NCI-H748 treated with DMSO at 0.1 percent for 48 hours (cell line): ENCODE results near the gene AVEN.

Experiments used
- DNase-seq: peaks from one replicate; lab custom pipeline; 2025; lab: John Stamatoyannopoulos, UW

Gene AVEN

DNA sequence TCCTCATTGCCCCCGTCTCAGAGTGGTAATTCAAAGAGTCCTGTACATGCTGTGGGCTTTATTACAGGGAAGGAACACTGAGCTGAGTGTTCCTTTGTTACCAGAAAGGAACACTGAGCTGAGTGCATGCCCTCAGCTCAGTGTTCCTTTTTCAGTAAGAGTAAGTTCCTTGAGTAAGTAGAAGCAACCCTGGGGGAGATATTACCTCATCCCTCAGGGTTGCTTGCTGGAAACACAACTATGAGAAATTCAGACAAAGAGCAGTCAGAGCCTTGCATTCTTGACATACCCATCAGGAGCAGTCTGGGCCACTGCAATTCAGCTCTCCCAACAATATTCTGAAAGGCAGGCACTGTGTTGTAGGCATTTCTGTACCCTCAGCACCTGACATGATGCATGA is 53.7 kb downstream of the AVEN start:
- DNase-seq = no peak

DNA sequence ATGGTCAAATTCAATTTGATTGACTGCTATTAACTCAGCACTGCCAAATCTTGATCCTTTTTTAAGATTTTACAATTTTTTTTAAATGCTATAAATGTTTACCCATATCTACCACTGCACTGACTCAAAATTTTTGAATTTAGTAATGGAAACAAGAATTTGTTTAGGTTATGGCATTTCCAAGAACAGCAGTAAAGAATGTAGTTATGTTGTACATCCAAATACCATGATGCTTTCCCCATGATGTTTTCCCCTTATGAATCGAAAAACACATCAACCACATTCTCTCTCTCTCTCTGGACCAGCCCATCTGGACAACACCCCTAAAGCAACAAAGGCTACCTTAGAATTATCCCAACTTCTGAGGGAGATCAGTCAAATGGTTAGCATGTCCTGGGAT is 56.5 kb downstream of the AVEN start:
- DNase-seq = no peak

DNA sequence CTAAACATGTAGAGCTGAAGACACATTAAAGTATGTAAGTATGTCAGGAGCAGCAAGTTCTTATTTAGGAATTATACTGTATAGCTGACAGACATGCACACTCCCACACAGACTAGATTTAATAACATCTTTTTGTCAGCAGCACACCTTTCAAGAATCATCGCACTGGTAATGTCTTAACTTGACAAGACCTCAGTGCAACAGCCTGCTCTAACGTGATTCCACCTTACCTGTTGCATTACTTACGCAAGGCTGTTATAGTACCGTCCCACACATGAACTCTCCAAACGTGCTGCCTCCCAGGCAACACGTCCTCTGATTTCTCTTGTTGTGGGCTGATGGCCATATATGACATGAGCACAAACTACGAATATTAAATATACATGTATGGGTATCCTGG is 58.8 kb downstream of the AVEN start:
- no peak for DNase-seq

DNA sequence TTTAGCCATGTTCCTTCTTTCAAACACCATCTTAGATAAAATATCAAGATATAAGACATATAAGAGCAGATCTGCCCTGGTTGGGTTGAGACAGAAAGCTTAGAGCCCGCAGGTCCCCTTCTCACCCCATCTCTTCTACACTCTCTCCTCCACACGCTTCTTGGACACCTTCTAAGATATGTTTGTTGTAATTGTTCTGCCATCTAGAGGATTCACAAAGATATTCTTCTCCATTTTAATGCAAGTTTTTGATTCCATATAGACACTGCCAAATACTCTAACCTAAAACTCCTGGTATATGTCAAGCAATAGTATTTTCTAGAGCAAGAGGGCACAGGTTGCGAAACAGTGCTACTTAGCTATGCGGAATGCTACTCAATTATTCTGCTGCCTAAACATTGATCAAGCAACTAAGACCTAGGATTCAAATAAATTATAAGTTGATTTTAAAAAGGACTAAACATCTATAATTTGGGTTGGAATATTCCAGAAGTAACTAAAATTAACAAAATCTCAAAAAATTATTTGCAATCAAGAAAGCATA is 63.9 kb downstream of the AVEN start:
- no peak for DNase-seq

DNA sequence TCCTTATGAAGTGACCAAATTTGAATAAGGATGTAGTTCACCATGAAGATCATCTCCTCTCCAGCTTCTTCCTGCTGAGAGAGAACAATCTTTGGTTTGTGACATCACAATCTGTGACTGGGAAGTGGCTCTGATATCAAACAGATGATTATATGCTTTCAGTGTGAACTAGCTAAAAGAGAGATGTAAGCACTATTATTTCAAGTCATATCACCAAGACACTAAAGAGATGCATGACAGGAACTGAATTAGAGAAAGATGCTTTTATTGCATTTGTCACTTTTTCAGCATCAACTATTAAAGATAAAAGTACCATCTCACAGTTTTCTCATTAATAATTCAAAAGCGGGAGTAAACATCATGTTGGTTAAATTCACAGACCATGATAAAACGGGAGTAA is 67.2 kb downstream of the AVEN start:
- no peak for DNase-seq

DNA sequence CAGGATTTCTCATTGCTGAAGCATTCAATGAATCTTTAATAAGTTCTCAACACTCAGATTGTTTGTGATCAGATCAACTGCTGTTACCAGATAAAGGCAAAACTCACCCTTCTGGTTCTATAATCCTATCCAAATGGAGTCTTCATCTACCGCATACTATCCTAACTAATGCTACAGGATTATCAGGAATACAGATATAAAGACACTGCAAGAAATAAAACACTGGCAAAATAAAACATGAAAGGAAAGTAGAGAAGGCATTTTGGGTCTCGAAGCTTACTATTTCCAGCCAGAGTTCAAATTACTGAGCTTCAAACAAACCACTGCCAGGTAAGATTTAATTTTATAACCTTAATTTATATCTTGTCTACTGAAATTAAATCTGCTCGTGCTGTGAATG is 70.2 kb downstream of the AVEN start:
- peak; percentile 19 for DNase-seq

DNA sequence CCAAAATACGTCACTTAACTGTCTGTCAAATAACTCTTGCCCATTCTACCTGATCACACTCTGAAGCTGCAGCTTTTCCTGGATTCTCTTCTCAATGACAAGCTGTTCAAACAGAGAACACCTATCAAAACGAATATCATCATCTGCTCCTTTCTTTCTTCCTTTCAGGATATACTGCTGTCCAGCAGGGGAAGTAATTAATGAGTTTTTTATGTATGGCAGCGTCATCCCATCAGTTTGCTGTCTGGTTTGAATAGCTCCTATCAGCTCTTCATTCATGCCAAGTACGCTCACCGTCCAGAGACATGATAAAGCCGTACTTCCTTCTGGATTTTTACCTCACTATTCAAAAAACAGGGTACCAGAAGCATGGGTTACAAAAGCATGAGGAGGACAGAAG is 70.8 kb downstream of the AVEN start, which contains the start of gene CHRM5:
Gene CHRM5 (plus strand): TSS at position 274 of the 400 bp plus-strand sequence. CDS start 94,221 bp downstream, outside the sequence.
- DNase-seq = peak; percentile 68

- DNase-seq = no peak
Measured at GRCh38 chr15:33964665-33965040, 74.4 kb downstream of the AVEN start.

- DNase-seq = peak; percentile 0
Measured at GRCh38 chr15:33963831-33964664, 75.0 kb downstream of the AVEN start.

DNA sequence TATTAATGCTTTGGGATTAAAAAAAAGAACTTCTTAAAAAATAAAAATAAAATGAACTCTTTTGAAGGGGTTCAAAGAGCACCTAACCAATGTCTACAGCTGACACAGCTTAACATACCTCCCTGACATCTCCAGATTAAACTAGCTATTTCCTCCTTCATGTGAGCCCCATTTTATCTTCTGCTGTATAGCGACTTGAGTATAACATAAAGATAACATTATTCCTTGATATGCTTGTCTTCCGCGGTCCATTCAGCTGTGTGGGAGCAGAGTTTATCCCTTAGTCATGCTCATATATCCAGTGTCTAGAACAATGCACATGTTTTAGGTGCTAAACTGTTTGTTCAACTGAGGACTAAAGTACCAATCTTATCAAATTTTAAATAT is 78.5 kb downstream of the AVEN start:
- no peak for DNase-seq

DNA sequence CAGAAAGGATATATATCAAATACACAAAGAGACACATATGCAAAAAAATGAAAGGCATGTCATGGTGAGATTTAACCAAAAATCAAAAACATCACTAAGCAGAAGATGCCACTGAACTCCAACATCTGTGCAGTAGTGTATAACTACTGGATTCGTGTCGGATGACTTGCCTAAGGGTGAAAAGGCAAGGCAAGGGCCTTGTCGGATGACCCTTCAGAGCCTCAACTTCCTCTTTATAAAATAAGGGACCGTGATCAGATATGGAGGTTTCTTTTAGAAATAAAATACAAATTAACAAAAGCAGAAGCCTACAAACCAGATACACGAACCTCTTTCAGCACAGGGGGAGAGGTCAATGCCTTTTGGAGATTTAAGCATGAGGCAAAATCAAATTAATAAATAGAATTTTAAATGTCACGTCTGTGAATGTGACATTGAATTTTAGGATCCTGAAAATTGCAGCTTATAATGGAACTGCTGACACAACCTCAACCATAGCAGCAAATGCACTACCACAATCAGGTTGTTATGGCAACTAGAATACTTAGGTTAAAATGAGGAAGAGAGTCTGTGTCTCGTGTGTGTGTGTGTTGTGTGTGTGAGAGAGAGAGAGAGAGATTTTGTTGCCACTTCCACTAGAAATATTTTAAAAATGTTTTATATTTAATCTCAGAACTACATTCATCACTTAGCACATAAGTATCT is 79.0 kb downstream of the AVEN start:
- no peak for DNase-seq

GRCh38 chr15:33956397-33956796 is 82.6 kb downstream of the AVEN start:
- no peak for DNase-seq

- DNase-seq = peak; percentile 2
Measured at GRCh38 chr15:33955945-33956344, 83.1 kb downstream of the AVEN start.

DNA sequence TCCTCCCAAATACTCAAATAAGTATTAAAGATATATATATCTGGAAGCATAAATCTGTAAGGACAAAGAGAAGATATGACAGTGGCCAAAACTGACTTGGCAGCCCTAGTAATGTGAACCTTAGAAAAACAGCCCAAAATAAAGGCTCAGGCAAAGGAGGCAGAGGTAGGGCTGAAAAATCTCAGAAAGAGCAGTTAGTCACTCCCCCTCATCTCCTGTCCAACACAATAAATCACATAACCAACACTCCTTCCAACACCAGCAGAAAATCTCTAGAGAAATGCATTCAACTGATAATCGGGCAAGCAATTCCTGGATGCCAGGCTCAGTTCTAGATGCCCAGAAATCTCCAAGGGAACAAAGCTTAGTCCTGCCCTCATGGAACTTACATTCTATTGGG is 92.9 kb downstream of the AVEN start:
- no peak for DNase-seq

- DNase-seq = peak; percentile 4
Measured at GRCh38 chr15:33941279-33942063, 97.5 kb downstream of the AVEN start.

- no peak for DNase-seq
Measured at GRCh38 chr15:33934921-33935320, 104.1 kb downstream of the AVEN start.

DNA sequence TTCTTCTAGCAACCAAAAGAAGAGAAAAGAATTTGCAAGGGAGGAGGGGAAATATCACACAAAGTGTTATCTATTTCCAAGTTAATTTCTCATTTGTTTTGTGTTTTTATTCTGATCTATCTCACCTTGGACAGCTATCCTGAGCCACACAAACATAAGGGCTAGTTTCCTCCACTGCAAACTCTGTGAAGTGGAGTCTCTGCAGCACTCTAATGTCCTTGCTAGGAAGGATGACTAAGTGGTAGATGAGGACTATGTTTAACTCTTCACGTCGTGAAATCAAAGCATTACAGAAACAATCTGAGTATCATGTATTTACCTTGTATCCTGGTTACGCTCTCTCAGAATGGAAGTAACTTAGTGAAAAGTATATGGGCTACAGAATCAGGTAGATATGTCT is 104.6 kb downstream of the AVEN start:
- DNase-seq = no peak

- no peak for DNase-seq
Measured at GRCh38 chr15:33932734-33933133, 106.3 kb downstream of the AVEN start.

GRCh38 chr15:33926260-33926659 is 112.7 kb downstream of the AVEN start:
- DNase-seq = no peak

GRCh38 chr15:33923446-33923845 is 115.6 kb downstream of the AVEN start:
- DNase-seq = no peak

DNA sequence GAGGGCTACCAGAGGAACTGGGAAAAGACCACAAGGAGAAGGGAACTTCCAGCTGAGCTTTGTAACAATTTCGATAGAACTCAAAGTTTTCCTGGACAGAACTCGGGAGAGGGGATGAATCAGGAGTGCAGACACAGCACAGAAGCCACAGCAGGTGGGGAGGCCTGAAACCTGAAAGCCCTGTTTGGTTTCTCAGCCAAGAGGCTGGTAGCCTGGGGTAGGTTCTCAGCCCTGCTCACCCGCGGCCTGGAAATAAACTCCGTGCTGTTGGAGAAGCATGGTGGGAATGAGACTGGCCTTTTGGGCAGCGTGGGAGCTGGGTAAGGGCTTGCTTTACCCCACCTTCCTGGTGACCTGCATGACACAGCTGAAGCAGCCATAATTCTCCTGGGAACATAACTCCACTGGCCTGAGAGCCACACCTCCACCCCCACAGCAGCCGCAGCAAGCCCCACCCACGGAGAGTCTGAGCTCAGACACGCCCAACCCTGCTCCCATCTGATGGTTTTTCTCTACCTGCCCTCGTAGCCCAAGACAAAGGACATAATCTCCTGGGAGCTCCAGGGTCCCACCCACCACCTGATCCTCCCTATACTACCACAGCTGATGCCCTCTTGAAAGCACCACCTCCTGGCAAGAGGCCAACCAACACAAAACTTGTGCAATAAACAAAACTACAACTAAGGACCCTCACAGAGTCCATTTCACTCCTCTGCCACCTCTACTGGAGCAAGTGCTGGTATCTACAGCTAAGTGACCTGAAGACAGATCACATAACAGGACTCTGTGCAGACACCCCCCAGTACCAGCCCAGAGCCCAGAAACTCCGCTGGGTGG is 123.2 kb downstream of the AVEN start:
- DNase-seq = no peak
